ENCODE data around the gene BNIP3. TPM values are rescaled to one million over a fixed set of nuclear protein-coding genes. Genes with fewer than 3 reads are reported as not detected.

Gene BNIP3
- polyA plus RNA-seq, 1 experiment, result 73.5 TPM

DNA sequence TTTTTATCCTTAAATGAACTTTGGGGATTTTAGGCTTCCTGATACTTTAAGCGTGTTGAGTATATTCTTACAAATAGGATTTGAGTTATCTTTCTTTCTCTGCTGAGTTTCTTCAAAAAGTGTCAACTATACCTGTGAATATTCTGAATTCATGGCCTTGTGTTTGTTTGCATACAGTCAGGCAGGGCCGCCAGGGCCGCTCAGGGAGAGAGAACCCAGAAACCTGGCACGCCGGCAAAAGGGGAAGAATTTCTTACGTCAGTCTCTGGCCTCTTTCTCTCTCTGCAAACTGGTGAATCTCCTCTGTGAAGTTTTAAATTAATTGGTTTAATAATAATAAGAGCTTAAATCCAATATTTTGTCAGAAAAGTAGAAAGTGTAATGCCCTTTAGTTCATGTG lies 29.3 kb upstream of the BNIP3 start:
- no peak overlapping the region for H3K4me3 ChIP-seq (ENCODE audit: low read depth, low read length)
- no peak for TF ChIP-seq CTCF (IDR thresholded peaks at IDR 0.05; ENCODE audit: low read depth, low read length)
- POLR2A ChIA-PET, result no interaction called here
- H3K27me3 ChIP-seq (ENCODE audit: control insufficient read depth, insufficient read depth, low read length), result peaks cover 30% of the 10 kb centered on the region
- H3K9me3 ChIP-seq (ENCODE audit: control insufficient read depth, insufficient read depth, low read length), result no peaks in the 10 kb centered on the region
- H3K27ac ChIP-seq (ENCODE audit: low read depth, low read length), result no peak overlapping the region
- CTCF ChIA-PET, result interaction anchor here (2.8 kb wide), 1 partner anchor 12 kb away, joined by 29 read pairs; no protein-coding TSS in a partner anchor
- DNase-seq (ENCODE audit: low read depth, low spot score), result no peak

DNA sequence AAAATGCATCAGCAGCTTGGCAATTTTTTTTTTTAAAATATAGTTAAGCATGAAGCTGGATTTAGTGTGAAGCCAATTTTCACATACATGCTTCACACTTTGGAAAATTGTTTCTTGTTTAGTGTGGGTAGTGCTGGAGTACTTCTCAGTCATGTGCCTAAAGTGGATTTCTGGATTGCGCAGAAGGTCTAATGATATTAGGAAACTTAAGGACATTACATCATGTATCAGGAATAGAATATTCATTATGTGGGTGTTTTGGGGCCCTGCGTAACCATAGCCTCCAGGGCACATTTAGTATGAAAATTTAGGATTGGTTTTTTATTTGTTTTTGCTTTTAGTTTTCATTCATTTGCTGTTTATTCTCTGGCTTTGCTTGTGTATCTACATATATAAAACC lies 28.8 kb upstream of the BNIP3 start:
- Histone ChIP-seq H3K27ac (ENCODE audit: low read depth, low read length) (no peak overlapping the region), H3K27me3 (ENCODE audit: control insufficient read depth, insufficient read depth, low read length) (peaks cover 30% of the 10 kb centered on the region), H3K9me3 (ENCODE audit: control insufficient read depth, insufficient read depth, low read length) (peaks cover under 1% of the 10 kb centered on the region), H3K4me3 (ENCODE audit: low read depth, low read length) (no peak overlapping the region)
- DNase-seq (ENCODE audit: low read depth, low spot score), result no peak
- ChIA-PET CTCF (interaction anchor here (2.8 kb wide), 1 partner anchor 12 kb away, joined by 29 read pairs; no protein-coding TSS in a partner anchor), POLR2A (no interaction called here)
- no peak for TF ChIP-seq CTCF (IDR thresholded peaks at IDR 0.05; ENCODE audit: low read depth, low read length)

GRCh38 chr10:132009575-132009974 lies 27.9 kb upstream of the BNIP3 start:
- POLR2A ChIA-PET, result no interaction called here
- H3K9me3 ChIP-seq (ENCODE audit: control insufficient read depth, insufficient read depth, low read length), result peaks cover 7% of the 10 kb centered on the region

DNA sequence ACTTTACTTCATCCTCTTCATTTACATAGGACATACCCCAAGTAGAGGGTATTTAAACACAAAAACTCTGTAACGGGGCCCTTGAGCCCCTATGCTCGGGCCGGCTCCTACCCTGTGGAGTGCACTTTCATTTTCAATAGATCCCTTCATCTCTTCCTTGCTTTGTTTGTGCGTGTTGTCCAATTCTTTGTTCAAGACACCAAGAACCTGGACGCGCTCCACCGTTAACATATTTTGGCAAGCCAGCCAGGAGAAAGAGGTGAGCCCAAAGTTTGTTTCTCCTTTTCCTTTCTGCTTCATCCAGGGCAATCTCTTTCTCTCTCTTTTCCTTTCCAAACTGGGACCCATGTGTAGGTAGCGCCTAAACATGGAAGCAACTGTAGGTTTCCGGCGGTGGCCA lies 26.0 kb upstream of the BNIP3 start:
- ChIA-PET POLR2A (no interaction called here), CTCF (no interaction called here)
- H3K4me3 ChIP-seq (ENCODE audit: low read depth, low read length), result no peak overlapping the region
- H3K27me3 ChIP-seq (ENCODE audit: control insufficient read depth, insufficient read depth, low read length), result peaks cover 28% of the 10 kb centered on the region
- no peak for TF ChIP-seq CTCF (IDR thresholded peaks at IDR 0.05; ENCODE audit: low read depth, low read length)
- peaks cover 7% of the 10 kb centered on the region for H3K9me3 ChIP-seq (ENCODE audit: control insufficient read depth, insufficient read depth, low read length)
- no peak overlapping the region for H3K27ac ChIP-seq (ENCODE audit: low read depth, low read length)
- DNase-seq (ENCODE audit: low read depth, low spot score), result no peak

More at GRCh38 chr10:132009575-132009974, 27.9 kb upstream of the BNIP3 start:
- no peak for TF ChIP-seq CTCF (IDR thresholded peaks at IDR 0.05; ENCODE audit: low read depth, low read length)
- peaks cover 30% of the 10 kb centered on the region for H3K27me3 ChIP-seq (ENCODE audit: control insufficient read depth, insufficient read depth, low read length)
- DNase-seq (ENCODE audit: low read depth, low spot score), result no peak
- CTCF ChIA-PET, result interaction anchor here (0.8 to 0.9 kb wide), 2 partner anchors 13 to 124 kb away, joined by 3 to 7 read pairs; no protein-coding TSS in a partner anchor
- H3K4me3 ChIP-seq (ENCODE audit: low read depth, low read length), result no peak overlapping the region
- no peak overlapping the region for H3K27ac ChIP-seq (ENCODE audit: low read depth, low read length)

DNA sequence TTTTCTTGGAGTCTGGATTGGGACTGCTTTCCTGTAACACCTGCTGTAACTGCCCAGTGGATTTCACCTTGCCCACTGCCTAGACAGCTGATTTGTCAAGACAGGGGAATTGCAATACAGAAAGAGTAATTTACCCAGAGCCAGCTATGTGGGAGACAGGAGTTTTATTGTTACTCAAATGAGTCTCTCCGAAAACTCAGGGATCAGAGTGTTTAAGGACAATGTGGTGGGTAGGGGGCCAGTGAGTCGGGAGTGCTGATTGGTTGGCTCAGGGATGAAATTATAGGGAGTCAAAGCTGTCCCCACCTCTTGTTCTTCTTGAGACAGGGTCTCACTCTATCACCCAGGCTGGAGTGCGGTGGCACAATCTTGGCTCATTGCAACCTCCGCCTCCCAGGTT lies 25.2 kb upstream of the BNIP3 start:
- ChIA-PET CTCF (no interaction called here), POLR2A (no interaction called here)
- H3K27me3 ChIP-seq (ENCODE audit: control insufficient read depth, insufficient read depth, low read length), result peaks cover 32% of the 10 kb centered on the region
- no peak for DNase-seq (ENCODE audit: low read depth, low spot score)
- H3K9me3 ChIP-seq (ENCODE audit: control insufficient read depth, insufficient read depth, low read length), result peaks cover 7% of the 10 kb centered on the region
- no peak overlapping the region for H3K4me3 ChIP-seq (ENCODE audit: low read depth, low read length)
- no peak overlapping the region for H3K27ac ChIP-seq (ENCODE audit: low read depth, low read length)
- TF ChIP-seq CTCF (IDR thresholded peaks at IDR 0.05; ENCODE audit: low read depth, low read length), result no peak

All from AG04450 (cell line).